Glutamatergic neuron (in vitro differentiated cells): ENCODE data around the gene LSM14B. TPM values are rescaled to one million over a fixed set of nuclear protein-coding genes. Genes with fewer than 3 reads are reported as not detected.

Source experiments
- DNase-seq: peaks from one replicate; pipeline ENCODE4 v3.0.0; 2022
- H3K27ac Mint-ChIP-seq: one replicate; pipeline ENCODE4 v1.8.0; 2020; ENCODE audit warnings: mild to moderate bottlenecking, mixed read lengths, inconsistent platforms; ENCODE audit not compliant: unreplicated experiment
- H3K27me3 Mint-ChIP-seq: one replicate; pipeline ENCODE4 v1.8.0; 2020; ENCODE audit warnings: mild to moderate bottlenecking, moderate library complexity, mixed read lengths, inconsistent platforms; ENCODE audit not compliant: unreplicated experiment
- H3K36me3 Mint-ChIP-seq: one replicate; pipeline ENCODE4 v1.8.0; 2020; ENCODE audit warnings: mild to moderate bottlenecking, mixed read lengths, inconsistent platforms; ENCODE audit not compliant: unreplicated experiment
- H3K4me1 Mint-ChIP-seq: one replicate; pipeline ENCODE4 v1.8.0; 2020; ENCODE audit warnings: mild to moderate bottlenecking, low read depth, mixed read lengths, inconsistent platforms; ENCODE audit not compliant: unreplicated experiment
- H3K4me3 Mint-ChIP-seq: one replicate; pipeline ENCODE4 v1.8.0; 2020; ENCODE audit warnings: mild to moderate bottlenecking, mixed read lengths, inconsistent platforms; ENCODE audit not compliant: unreplicated experiment
- H3K9me3 Mint-ChIP-seq: one replicate; pipeline ENCODE4 v1.8.0; 2020; ENCODE audit warnings: mild to moderate bottlenecking, moderate library complexity, mixed read lengths, inconsistent platforms; ENCODE audit not compliant: unreplicated experiment
- total RNA-seq: library from RNA; stranded (reverse); fragmentation: NEBNext Ultra II Directional; extraction: Animal tissue kit (Norgen Biotek cat#: 25700); gene quantifications from one replicate; pipeline ENCODE4 v1.2.1, GENCODE V29; 2021; ENCODE audit not compliant: unreplicated experiment
- TF ChIP-seq, protein P1 (sequence below): fragments of 200-600 bp; sonication (generic); IDR thresholded peaks from one replicate; pipeline ENCODE4 v1.5.0; 2021; ENCODE audit not compliant: partially characterized antibody, unreplicated experiment

Gene LSM14B
- total RNA-seq, 1 donor from 2014 or later: 73.6 TPM

DNA sequence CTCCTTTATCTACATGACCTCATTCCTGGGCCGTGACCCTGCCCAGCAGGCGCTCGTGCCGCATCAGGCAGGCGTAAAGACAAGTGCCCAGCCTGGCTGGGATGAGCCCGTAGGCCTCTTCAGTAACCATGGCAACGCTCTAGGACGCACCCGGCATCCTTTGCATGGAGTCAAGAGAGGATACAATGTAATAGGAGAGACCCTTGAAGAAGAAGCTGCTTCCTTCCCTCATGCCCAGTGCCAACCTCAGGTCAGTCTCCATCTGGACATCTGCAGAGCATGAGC, 5.0 kb upstream of the LSM14B start:
- Mint-ChIP-seq H3K9me3 (peaks cover 7% of the 10 kb centered on the region), H3K36me3 (no peaks in the 10 kb centered on the region), H3K4me1 (no peaks in the 10 kb centered on the region), H3K27me3 (peaks cover 2% of the 10 kb centered on the region), H3K27ac (no peak overlapping the region), H3K4me3 (no peak overlapping the region)
- TF ChIP-seq, protein P1, sequence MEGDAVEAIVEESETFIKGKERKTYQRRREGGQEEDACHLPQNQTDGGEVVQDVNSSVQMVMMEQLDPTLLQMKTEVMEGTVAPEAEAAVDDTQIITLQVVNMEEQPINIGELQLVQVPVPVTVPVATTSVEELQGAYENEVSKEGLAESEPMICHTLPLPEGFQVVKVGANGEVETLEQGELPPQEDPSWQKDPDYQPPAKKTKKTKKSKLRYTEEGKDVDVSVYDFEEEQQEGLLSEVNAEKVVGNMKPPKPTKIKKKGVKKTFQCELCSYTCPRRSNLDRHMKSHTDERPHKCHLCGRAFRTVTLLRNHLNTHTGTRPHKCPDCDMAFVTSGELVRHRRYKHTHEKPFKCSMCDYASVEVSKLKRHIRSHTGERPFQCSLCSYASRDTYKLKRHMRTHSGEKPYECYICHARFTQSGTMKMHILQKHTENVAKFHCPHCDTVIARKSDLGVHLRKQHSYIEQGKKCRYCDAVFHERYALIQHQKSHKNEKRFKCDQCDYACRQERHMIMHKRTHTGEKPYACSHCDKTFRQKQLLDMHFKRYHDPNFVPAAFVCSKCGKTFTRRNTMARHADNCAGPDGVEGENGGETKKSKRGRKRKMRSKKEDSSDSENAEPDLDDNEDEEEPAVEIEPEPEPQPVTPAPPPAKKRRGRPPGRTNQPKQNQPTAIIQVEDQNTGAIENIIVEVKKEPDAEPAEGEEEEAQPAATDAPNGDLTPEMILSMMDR: no peak
- DNase-seq: no peak

DNA sequence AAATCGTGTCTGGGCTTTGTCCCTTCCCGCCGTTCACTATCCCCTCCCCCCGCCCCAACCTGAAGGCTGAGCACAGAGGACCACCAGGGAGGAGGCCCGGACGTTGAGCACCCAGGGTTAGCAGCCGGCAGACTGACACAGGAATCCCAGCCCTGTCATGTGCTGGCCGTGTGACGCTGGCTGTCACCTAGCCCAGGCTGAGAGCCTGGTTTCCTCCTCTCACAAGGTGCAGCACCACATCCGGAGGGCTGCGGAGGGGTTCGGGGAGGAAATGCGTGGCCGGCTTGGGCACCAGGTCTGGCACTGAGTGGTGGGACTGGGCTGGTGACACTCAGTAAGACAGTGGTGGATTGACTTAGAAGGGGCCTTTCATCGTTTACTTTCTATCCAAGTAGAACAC, 4.6 kb upstream of the LSM14B start:
- H3K4me1 Mint-ChIP-seq: no peaks in the 10 kb centered on the region
- H3K4me3 Mint-ChIP-seq: no peak overlapping the region
- H3K27me3 Mint-ChIP-seq: peaks cover 2% of the 10 kb centered on the region
- H3K27ac Mint-ChIP-seq: no peak overlapping the region
- peaks cover 7% of the 10 kb centered on the region for H3K9me3 Mint-ChIP-seq
- TF ChIP-seq, protein P1: no peak
- H3K36me3 Mint-ChIP-seq: no peaks in the 10 kb centered on the region
- DNase-seq: no peak

DNA sequence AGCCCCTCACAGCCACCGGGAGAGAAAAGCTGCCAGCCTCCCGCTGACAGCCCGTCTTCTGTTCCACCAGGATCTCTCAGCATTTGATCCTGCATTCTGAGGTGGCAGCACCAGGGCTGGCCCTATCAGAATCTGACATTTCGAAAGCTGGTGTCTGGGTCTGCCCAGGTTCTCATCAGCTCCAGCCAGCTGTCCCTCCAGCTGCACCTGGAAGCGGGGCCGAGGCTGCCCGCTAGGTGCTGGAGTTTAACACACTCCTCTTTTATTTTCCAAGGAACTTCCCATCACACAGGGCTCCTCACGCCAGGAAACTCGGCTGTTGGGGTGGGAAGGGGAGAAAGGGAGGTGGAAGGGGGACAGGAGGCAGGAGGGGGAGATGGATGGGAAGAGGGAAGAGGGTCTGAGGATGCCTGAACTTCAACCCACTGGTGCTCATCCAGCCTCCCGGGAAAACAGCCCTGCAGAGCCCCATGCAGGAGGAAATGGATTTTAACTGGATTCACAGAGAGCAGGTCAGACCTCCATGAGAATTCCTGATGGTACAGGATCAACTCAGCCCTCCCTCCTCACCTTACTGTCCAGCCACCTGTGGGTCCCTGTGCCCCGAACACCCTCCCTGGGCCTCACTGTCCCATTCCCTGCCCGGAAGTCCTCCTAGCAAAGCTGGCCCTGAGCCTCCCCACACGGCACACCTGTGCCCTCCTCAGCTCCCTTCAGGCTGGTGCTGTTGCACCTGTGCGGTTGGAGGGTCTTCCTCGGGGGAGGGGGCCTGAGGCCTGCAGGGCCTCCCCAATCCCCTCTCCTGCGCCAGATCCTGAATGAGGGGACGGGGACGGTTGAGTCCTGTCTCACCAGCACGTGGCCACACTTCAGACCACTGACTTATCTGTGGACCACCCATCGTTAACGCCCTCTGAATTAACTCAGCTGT, 3.9 kb upstream of the LSM14B start:
- Mint-ChIP-seq H3K27ac (no peak overlapping the region), H3K36me3 (no peaks in the 10 kb centered on the region), H3K4me3 (no peak overlapping the region), H3K27me3 (peaks cover 2% of the 10 kb centered on the region), H3K9me3 (peaks cover 9% of the 10 kb centered on the region), H3K4me1 (no peaks in the 10 kb centered on the region)
- TF ChIP-seq, protein P1: no peak
- DNase-seq: no peak

DNA sequence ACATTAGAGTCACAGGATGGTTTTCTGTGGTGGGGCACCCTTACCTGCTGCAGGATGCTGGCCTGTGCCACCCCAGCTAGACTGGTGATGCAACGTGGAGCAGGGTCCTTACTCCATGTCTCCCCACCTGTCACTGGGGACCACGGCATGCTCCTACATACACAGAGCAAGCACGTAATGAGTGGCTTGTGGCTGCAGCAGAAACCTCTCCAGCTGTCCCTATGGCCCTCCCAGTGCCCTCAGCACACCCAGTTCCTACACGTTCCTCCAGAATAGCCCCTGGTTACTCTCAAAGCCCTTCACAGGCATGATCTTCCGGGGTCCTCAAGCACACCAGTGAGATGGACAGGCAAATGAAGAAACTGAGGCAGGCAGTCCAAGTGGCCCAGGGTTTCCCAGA, 3.2 kb upstream of the LSM14B start:
- Mint-ChIP-seq H3K27ac (no peak overlapping the region), H3K36me3 (no peaks in the 10 kb centered on the region), H3K27me3 (peaks cover 2% of the 10 kb centered on the region), H3K4me1 (peaks cover 4% of the 10 kb centered on the region), H3K4me3 (no peak overlapping the region), H3K9me3 (peaks cover 9% of the 10 kb centered on the region)
- no peak for DNase-seq
- TF ChIP-seq, protein P1: no peak

DNA sequence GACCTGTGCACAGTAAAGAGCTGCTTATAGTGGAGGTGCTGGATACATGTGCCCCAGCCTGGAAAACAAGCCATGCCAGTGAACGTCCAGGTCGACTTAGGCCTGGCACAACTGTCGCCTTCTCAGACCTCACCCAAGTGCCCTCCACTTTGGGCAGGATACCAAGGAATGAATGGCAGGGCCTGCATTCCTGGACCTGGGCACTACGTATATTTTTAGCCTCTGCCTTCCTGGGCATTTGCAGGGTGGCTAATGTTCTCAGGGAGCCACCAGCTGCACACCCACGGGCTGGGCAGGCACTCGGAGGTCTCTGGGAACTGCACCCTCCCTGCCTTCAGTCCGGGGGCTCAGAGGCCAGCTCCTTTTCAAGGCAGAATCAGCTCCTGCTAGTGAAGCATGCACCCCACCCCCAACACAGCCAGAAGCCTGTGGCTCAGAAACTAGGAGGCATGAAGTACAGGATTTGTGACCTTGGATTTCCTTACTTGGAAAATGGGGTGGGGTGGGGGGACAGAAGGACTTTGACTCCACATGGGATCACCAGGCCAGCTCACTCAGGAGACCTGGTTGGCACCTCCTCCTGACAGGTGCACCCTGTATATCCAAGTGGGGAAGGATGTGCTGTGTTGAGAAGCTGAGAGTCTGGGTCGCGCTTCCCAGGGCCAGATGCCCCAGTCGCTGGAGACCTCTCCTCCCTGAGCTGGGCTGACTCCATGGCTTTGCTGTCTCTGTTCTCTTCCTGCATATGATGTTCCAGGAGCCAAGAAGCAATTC, 2.5 kb upstream of the LSM14B start:
- TF ChIP-seq, protein P1: no peak
- Mint-ChIP-seq H3K4me1 (peaks cover 10% of the 10 kb centered on the region), H3K36me3 (no peaks in the 10 kb centered on the region), H3K9me3 (peaks cover 9% of the 10 kb centered on the region), H3K4me3 (no peak overlapping the region), H3K27ac (no peak overlapping the region), H3K27me3 (peaks cover 2% of the 10 kb centered on the region)
- DNase-seq: no peak
